GM12891 (cell line): ENCODE results near the gene IQSEC3.

Experiments used
- PAX5 ChIP-seq: IDR thresholded peaks from 2 replicates; pipeline ENCODE4 v1.6.1; 2011; ENCODE audit warnings: low read length, moderate library complexity, mild to moderate bottlenecking; ENCODE audit not compliant: insufficient read depth, severe bottlenecking
- POLR2A ChIP-seq: IDR thresholded peaks from 2 replicates; pipeline ENCODE4 v1.6.1; 2011; ENCODE audit warnings: low read depth, low read length, control low read depth
- POLR2AphosphoS5 ChIP-seq: IDR thresholded peaks from 2 replicates; pipeline ENCODE4 v1.6.1; 2011; ENCODE audit warnings: low read depth, low read length, control low read depth
- POU2F2 ChIP-seq: IDR thresholded peaks from 2 replicates; pipeline ENCODE4 v1.6.1; 2011; ENCODE audit warnings: low read depth, mild to moderate bottlenecking, control low read depth, low read length, moderate library complexity
- SPI1 ChIP-seq: IDR thresholded peaks from 2 replicates; pipeline ENCODE4 v1.6.1; 2011; ENCODE audit warnings: low read depth, low read length, control low read depth
- TAF1 ChIP-seq: IDR thresholded peaks from 2 replicates; pipeline ENCODE4 v1.6.1; 2011; ENCODE audit warnings: low read depth, low read length, control low read depth

DNA sequence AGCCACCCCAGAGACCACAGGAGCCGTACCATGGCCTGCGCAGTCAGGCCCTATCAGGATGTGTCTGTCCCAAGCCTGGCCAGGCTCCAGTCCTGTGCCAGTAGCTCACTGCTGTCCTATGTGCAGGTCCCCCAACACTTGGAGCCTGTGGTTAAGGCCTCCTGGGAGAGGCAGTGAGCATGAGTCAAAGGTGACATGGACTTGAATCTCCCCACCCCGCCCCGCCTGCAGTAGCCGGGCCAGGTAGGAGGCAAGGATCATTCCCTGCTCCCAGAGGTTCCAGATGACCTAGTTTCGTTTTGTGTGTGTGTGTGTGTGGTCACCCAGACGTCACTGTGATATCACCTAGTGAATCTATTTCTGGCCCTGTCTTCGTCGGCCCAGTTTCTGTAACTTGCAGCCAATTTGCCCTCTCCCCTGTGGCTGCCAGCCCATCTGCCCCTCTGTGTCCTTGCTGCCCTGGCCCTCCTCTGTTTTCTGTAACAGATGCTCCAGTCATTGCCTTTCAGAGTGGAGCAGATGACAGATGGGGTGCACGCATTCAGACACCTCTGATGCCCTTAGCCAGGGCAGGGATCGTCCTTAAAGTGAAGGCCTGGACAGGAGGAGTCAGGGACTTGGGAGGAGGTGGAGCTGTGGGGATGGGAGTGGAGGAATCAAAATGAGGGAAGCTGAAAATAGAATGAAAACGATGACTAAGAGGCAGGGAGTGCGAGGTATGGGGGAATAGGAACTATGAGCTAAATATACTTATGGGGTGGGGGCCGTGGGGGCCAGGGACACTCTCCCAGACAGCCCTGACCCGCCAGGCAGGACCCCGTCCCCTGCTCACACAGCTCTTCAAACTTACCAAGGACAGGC, 110.0 kb downstream of the IQSEC3 start:
- TF ChIP-seq POLR2A (no peak), TAF1 (no peak), POLR2AphosphoS5 (no peak), PAX5 (no peak), SPI1 (no peak), POU2F2 (no peak)
